NOMO-1 treated with dmso at 0.1 percent for 144 hours (cell line): Measurements from ENCODE around the gene ZFYVE9.
A peak's percentile ranks its signal among the peaks of the same experiment; 100 is the strongest.
"Not testable (repeated sequence)": the region's sequence is repeated elsewhere in the genome, so short reads cannot be mapped to it uniquely, and the experiment has no call there.

Experiments used
- DNase-seq: peaks from one replicate; lab custom pipeline; 2025; ENCODE audit not compliant: unreplicated experiment; lab: John Stamatoyannopoulos, UW

Gene ZFYVE9

DNA sequence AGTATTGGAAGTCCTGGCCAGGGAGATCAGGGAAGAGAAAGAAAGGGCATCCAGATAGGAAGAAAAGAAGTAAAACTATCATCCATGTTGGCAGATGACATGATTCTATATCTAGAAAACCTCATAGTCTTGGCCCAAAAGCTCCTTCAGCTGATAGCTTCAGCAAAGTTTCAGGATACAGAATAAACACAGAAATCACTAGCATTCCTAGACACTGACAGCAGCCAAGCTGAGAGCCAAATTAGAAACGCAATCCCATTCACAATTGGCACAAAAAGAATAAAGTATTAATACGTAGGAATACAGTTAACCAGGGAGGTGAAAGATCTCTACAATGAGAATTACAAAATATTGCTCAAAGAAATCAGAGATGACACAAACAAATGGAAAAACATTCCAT is 44.6 kb downstream of the ZFYVE9 start:
- DNase-seq = no peak

DNA sequence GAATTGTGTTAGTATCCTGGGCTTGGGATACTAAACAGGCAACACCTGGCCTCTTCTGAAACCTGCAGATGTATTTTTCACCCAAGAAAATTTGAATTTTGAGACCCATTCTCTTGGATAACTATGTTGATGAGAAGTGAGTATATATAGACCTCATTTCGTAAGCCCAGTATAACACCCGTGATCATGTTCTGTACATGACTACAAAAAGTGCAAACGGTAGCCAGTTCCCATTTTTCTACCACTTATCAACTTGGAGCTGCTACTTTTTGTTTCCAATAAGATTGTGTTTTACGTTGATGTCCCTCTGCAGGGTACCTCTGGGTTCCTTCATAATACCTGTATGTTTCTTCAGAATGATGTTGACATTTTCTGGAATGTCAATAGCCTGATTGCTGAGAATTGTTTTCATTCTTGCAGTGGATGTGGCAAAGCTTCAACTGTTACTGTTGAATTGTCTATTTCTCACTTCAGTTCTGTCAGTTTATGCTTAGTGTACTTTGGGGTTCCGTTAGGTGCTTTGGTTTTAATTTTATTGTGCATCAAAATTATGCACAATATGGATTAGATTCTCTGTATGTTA is 48.1 kb downstream of the ZFYVE9 start:
- DNase-seq = no peak

DNA sequence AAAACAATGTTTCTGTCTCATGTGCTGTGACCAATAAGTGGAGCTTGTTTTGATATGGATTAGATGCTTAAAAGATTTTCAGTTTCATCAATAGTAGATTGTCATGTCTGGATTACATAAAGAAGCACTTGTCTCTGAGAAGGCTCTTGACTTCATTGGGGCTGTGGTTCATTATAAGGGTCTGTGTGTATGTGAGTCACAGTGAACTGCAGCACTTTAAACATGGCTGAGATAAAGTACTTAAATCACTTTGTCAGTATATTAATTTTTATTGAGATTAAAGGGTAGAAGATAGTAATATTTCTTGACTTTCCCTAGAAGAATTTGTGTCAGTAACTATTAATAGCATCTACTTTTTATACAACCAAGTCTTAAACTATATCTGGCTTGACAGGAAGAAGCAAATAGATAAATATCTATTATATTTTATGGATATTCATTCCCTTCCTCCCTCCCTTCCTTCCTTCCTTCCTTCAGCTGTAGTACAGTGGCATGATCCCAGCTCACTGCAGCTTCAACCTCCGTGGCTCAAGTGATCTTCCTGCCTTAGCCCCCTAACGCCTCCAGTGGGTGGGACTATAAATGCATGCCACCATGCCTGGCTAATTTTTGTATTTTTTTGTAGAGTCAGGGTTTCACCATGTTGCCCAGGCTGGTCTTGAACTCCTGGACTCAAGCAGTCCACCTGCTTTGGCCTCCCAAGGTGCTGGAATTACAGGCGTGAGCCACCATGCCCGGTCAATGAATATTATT is 48.8 kb downstream of the ZFYVE9 start:
- DNase-seq = no peak

DNA sequence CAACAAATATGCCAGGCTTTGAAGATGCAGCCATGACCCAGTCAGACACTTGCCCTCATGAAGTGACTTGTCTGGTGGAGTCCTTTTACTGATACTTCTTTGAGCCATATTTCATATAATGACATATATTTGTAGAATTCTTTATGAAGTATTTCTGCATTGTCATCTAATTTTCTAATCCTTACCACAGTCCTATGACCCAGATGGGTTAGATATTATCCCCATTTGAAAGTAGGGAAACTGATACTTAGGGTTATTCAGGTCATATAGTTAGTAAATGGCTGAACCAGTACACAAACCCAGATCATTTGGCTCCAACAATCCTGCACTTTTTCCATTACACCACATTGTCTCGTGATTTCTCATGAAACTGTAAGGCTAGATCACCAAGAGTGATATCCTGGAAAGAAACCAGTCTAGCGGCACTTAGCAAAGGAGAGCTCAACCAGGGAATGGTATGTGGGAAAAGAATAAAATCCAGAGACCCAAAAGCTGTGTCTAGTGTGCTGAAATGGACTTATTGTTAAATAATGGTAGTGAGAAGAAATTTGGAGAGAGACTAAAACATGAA is 49.6 kb downstream of the ZFYVE9 start:
- no peak for DNase-seq

DNA sequence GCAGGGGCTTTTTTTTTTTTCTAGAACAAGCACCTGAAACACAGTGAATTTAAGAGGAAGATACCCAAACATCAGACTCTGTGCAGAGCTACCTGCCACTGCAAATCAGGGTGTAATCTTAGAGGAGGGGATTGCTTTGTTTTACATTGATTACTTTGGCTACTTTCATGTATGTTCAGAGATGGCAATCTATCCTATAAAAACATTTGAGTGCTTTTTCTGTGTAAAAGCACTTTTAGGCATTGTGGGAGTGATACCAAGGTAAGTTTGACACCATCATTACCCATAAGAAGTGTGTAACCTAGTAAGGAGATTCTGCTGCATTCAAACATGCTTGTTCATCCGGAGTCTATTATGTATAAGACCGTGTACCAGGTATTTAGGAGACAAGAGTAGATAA is 50.1 kb downstream of the ZFYVE9 start:
- no peak for DNase-seq

DNA sequence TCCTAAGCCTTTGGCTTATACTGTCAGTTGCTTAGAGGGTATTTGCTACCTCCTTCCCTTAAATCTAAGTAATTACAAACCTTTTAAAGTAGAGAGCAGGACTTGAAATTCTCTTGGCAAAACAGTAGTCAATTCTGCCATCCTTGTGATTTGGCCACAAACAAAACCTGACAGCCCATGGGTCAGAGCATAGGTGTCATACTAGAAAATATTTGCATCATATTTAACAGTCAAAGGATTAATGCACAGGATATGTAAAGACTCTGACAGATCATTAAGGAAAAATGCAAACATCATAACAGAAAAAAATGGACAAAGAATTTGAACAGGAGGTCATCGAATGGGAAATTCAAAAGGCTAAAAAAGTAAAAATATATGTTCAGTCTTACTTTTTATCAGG is 50.5 kb downstream of the ZFYVE9 start:
- DNase-seq = no peak

DNA sequence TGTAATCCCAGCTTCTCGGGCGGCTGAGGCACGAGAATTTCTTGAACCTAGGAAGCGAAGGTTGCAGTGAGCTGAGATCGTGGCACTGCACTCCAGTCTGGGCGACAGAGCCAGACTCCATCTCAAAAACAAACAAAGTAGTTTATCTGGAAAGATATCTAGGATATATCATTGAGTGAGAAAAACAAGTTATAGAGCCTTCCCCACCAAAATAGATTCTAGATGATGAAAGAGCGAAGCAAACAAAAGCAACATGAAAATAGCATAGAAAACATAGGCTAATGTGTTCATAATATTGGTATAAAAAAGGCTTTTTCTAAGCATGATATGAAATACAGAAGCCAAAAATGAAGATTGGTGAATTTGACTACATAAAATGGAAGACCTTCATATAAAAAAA is 52.1 kb downstream of the ZFYVE9 start:
- DNase-seq = no peak

DNA sequence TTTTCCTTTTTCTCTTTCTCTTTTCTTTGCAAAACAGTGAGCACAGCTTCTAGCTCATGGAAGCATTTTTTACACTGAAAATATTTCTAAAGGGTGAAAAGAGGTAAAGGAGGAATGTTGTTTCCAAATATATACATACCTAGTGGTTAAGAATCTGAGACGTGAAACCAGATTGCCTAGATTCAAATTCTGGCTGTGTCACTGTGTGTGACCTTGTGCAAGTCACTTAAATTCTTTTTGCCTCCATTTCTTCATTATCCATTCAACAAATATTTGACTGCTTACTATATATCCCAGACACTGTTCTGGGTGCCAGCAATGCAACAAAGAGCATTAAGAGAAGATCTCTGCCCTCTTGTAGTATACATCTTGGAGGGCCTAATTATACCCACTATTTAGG is 53.3 kb downstream of the ZFYVE9 start:
- no peak for DNase-seq

DNA sequence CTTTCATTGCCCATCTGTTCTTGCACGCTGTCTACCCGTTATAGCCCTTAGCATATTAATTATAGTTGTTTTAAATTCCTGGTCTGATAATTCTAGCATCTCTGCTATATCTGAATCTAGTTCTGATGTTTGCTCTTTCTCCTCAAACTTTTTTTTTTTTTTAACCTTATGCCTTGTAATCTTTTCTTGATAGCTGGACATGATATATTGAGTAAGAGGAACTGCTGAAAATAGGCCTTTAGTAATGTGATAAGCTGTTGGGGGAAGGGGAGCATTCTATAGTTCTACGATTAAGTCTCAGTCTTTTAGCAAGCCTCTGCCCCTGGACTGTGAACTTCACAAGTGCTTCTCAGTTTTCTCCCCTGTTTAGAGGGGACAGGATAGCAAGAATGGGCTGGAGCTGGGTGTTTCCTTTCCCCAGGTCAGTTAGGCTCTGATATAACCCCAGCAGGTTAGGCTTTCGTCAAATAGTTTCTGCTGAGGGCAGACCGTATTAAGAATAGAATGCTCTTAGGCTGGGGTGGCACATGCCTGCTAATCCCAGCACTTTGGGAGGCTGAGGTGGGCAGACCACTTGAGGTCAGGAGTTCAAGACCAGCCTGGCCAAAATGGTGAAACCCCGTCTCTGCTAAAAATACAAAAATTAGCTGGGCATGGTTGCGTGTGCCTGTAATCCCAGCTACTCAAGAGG is 62.2 kb downstream of the ZFYVE9 start:
- DNase-seq = peak; percentile 4

DNA sequence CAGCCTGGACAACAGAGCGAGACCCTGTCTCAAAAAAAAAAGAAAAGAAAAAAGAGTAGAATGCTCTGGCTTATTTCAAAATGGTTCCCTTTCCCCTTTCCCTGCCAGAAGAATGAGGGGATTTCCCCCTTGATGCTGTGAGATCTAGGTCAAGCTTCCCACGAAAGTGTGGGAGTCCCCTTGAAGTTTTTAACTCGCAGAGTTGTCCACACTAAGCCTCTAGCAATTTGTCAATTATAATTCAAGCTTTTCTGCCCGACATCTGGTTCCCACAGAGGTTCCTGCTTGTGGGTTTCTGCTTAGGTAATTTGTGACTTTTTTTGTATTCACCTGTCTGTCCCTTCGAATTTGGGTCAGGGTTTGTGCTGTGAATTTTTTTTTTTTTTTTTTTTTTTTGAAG is 62.8 kb downstream of the ZFYVE9 start:
- DNase-seq = no peak

DNA sequence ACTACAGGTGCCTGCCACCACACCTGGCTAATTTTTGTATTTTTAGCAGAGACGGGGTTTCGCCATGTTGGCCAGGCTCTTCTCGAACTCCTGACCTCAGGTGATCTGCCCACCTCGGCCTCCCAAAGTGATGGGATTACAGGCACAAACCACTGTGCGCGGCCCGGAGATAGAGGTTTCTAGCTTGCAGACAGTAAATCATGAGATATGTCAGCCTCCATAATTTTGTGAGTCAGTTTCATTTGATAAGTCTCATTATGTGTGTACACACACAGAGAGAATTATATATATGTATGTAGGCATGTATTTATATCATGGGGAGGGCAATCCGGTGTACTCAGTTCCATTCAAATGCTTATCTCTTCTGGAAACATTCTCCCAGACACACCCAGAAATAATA is 64.8 kb downstream of the ZFYVE9 start:
- not testable (repeated sequence) for DNase-seq

DNA sequence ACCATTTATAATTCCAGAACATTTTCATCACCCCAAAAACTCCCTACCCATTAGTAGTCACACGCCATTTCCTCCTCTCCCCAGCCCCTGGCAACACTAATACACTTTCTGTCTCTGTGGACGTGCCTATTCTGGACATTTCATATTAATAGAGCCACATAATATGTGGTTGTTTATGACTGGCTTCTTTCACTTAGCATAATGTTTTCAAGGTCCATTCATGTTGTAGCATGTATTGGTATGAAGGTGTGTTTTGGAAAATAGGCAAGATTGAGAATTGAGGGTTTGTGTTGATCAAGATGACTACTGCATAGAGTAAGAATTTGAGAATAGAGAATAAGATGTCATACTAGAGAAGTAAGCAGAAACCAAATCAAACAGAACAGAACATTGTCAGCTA is 67.5 kb downstream of the ZFYVE9 start:
- DNase-seq = no peak

DNA sequence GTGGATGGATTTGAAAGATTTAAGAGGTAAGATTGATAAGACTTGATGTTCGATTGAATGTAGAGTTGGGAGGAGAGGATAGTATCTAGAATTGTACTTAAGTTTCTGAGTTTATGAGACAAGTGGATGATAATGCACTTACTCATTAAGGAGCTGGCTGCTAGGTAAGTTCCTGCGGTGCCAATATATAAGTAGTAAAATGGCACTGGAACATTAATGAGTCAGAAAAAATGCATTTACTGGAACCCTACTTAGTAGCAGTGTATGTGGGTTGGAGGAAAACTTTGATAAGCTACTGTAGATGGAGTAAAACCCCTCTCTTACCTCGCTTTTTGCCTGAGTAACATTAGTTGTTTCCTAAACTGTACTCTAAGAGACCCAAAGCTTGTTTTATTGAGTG is 68.2 kb downstream of the ZFYVE9 start:
- no peak for DNase-seq

DNA sequence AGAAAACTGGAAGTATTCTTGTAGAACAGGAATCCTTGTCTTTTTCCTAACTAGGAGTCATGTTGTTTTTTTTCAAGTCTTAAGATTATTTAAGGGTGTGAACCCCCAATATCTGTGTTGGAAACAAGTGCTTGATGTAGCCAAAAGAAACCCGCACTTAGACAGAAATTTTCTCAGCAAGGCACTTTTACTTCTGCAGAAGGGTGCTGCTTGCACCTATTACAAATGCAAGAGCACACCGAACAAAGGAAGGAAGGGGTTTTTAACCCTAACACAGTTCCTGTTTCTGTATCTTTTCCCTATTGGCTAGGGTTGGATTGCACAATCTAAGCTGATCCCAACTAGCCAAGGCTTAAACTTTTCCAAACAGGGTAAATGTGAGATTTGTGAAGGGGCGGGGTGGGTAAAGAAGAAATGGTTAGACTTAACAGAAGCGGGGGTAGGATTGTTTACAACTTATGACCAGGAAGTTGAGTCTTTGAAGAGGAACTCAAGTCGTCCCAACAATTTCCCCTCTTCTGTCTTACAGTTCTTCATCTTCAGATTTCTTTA is 75.1 kb downstream of the ZFYVE9 start:
- no peak for DNase-seq

DNA sequence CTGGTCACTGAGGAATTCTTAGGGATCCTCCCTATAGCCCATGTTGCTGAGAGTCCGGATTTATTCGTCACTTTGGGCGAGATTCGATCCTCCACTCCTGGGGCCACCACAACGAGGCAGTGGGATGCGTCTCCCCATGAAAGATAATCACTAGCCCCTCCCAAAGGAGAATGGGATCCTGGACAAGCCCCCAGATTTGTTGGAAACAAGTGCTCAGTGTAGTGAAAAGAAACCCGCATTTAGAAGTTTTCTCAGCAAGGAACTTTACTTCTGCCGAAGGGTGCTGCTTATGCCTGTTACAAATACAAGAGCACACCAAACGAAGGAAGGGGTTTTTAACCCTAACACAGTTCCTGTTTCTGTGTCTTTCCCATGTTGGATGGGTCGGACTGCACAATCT is 83.3 kb downstream of the ZFYVE9 start:
- no peak for DNase-seq

DNA sequence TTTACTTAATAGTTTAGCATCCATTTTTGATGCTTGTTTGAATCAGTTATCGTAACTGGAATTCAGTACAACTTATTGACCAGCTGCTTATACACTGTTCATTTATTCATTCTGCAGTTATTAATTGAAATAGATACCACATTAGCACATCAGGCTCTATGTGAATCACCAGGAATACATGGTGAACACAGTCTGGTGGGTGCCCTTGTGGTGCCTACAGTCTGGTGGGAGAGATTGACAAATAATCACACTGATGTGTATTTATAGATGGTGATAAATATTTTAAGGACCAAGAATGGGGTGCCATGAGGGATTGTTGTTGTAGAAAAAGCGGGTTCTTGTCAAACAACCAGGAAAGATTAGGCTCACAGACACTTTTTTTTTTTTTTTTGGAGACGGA is 87.6 kb downstream of the ZFYVE9 start:
- no peak for DNase-seq

DNA sequence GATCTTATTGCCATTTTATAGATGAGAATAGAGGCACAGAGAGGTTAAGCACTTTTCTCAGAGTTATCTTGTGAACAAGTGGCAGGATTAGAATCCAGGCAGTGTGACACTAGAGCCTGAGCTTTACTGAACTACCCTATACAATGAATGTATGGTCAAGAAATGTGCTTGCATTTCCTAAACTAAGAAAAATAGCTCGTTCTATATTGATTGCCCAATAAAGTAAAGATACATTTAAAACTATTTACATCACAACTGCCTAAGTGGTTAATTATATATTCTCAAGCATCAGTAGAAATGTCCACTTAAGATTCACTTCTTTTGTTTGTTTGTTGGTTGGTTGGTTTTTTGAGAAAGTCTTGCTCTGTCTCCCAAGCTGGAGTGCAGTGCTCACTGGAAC is 91.6 kb downstream of the ZFYVE9 start:
- no peak for DNase-seq

DNA sequence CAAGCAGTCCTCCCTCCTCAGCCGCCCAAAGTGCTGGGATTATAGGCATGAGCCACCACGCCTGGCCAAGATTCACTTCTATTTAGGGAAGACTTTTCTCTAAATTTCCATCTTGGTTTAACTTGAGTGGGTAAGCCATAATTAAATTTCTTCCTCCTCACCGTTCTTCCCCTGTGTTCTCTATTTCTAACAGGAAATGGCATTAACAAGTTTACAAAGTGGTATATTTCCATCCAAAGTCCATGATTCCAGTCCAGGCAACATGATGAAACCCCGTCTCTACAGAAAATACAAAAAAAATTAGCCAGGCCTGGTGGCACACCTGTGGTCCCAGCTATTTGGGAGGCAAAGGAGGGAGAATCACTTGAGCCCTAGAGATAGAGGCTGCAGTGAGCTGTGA is 92.1 kb downstream of the ZFYVE9 start:
- no peak for DNase-seq

DNA sequence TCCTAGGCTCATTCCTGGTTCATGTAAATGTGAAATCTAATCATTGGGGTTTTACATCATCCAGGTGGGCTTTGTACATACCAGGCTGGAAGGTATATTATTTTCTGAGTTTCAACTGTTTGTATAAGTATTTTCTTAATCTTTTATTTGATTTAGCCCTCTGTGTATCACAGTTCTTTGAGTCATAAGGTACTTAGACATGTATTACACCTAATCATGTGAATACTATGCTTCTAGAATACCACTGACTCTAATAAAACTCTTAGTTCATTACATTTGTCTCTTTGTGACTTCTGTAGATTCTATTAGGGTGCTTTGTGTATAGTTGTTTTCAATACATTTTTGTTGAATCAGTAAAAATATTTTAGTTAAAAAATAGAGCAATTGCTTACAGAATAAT is 92.8 kb downstream of the ZFYVE9 start:
- DNase-seq = no peak

DNA sequence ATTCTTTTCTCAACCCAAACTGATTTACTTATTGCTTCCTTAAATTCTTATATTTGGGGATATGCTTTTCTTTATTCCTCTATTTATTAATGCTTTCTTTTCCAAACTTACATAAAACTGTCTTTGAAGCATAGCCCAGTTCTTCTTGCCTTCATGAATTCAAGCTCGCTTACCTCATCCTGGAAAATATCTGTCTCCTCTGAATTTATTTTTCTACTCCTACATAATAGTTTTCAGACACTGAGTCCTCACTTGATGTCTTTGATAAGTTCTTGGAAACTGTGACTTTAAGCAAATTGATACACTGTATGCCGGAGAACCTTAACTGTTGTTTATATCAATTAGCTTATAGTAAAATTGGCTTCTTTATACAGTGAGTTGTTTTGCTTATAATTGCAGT is 93.8 kb downstream of the ZFYVE9 start:
- DNase-seq = no peak

DNA sequence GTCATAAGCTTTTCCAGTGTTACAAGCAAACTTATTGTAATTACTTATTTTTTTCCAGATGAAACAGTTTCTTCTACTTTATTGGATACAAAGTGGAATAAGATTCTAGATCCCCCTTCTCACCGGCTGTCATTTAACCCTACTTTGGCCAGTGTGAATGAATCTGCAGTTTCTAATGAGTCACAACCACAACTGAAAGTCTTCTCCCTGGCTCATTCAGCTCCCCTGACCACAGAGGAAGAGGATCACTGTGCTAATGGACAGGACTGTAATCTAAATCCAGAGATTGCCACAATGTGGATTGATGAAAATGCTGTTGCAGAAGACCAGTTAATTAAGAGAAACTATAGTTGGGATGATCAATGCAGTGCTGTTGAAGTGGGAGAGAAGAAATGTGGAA is 95.5 kb downstream of the ZFYVE9 start:
- DNase-seq = peak; percentile 2

DNA sequence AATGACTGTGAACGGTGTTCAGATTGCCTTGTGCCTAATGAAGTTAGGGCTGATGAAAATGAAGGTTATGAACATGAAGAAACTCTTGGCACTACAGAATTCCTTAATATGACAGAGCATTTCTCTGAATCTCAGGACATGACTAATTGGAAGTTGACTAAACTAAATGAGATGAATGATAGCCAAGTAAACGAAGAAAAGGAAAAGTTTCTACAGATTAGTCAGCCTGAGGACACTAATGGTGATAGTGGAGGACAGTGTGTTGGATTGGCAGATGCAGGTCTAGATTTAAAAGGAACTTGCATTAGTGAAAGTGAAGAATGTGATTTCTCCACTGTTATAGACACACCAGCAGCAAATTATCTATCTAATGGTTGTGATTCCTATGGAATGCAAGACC is 96.6 kb downstream of the ZFYVE9 start:
- no peak for DNase-seq
